ENCODE data around the gene C2orf76. TPM values are rescaled to one million over a fixed set of nuclear protein-coding genes. Genes with fewer than 3 reads are reported as not detected.

C2orf76 gene
- total and polyA plus RNA-seq, 12 donors = 2.2 to 47.4 (median 16.9) TPM

- H3K4me3 ChIP-seq = no peak overlapping the region
- H3K27me3 ChIP-seq = no peaks in the 10 kb centered on the region
- H3K27ac ChIP-seq = no peak overlapping the region
- no peak for TF ChIP-seq POLR2A (IDR thresholded peaks at IDR 0.05)
- TF ChIP-seq CTCF (IDR thresholded peaks at IDR 0.05) = no peak
- no peak for DNase-seq
- intact Hi-C loops (cut with DNase I) = no loop called here
- H3K4me1 ChIP-seq (replicated peaks in 1 of 2) = no peaks in the 10 kb centered on the region
- no peaks in the 10 kb centered on the region for H3K9me3 ChIP-seq (replicated peaks in 1 of 3)
- H3K36me3 ChIP-seq (replicated peaks in 1 of 2) = no peaks in the 10 kb centered on the region
- 91 to 95% (median 94%) methylated on average over 7 of the region's 7 CpGs for WGBS, 4 donors
Observed at GRCh38 chr2:119339562-119339923, 27.1 kb downstream of the C2orf76 start.

DNA sequence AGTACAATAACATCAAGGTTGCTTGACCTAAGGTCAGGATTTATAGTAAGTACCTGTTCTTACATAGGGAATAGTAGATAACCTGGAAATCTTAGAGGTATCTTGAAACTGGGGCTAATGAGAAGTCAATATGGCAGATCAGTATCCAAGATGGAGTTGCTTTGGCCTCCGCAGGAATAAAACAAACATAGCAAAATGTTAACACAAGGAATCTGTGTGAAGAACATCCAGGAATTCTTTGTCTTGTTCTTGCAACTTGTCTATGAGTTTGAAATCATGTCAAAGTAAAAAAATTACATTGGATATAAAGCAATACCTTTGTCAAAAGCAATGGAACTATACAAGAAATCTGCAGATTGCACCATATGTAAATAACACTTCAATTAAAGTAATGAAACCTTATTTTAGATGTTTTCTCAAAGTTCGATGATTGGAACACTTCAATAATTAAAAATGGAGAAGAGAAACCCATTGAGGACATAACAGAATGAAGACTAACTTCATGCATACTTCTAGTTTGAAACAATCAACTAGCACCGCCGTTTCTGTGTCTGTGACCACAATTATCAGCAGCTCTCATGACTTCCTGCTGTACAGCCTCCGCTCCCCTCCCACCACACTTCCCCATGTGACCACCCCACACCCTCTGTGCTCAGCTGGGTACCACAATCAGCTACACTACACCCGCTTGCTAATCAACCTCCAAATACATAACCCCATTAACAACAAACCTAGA, 27.6 kb downstream of the C2orf76 start:
- 76 to 87% (median 84%) methylated on average over 6 of the region's 6 CpGs for WGBS, 4 donors
- H3K36me3 ChIP-seq (replicated peaks in 1 of 2) = no peaks in the 10 kb centered on the region
- DNase-seq = peak in 1 of 7 donors; percentile 13
- H3K9me3 ChIP-seq (replicated peaks in 1 of 3) = no peaks in the 10 kb centered on the region
- no peak for TF ChIP-seq POLR2A (IDR thresholded peaks at IDR 0.05)
- no peak for TF ChIP-seq CTCF (IDR thresholded peaks at IDR 0.05)
- H3K4me3 ChIP-seq = no peak overlapping the region
- no peaks in the 10 kb centered on the region for H3K27me3 ChIP-seq
- no peak overlapping the region for H3K27ac ChIP-seq
- H3K4me1 ChIP-seq (replicated peaks in 1 of 2) = no peaks in the 10 kb centered on the region
- intact Hi-C loops (cut with DNase I) = no loop called here

GRCh38 chr2:119338272-119338671, 28.4 kb downstream of the C2orf76 start:
- Histone ChIP-seq H3K27ac (no peak overlapping the region), H3K4me3 (no peak overlapping the region), H3K27me3 (no peaks in the 10 kb centered on the region), H3K4me1 (replicated peaks in 1 of 2) (peaks cover 0 to under 1% of the 10 kb centered on the region in 2 donors), H3K36me3 (replicated peaks in 1 of 2) (no peaks in the 10 kb centered on the region), H3K9me3 (replicated peaks in 1 of 3) (no peaks in the 10 kb centered on the region)
- WGBS, 4 donors = 79 to 85% (median 84%) methylated on average over 2 of the region's 2 CpGs
- DNase-seq = no peak
- TF ChIP-seq POLR2A (IDR thresholded peaks at IDR 0.05) (no peak), CTCF (IDR thresholded peaks at IDR 0.05) (no peak)
- intact Hi-C loops (cut with DNase I) = no loop called here

DNA sequence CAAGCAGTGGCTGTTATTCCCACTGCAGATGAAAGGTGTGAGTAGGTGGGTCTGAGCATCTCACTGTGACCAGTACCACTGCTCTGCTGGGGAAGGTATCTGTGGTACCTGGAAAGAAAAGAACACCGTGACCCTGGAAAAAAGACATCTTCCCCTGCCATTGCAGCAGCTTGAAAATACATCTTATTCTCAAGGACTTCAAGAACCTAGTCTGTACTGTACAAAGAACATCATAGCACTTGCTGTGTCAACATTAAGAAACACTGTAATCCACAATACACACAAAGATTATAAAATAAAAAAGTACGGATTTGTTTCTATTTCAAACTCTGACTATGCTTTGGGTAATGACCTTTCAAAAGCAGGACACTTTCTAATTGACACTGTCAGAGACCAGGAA, 28.9 kb downstream of the C2orf76 start:
- H3K36me3 ChIP-seq (replicated peaks in 1 of 2) = no peaks in the 10 kb centered on the region
- intact Hi-C loops (cut with DNase I) = no loop called here
- DNase-seq = no peak
- TF ChIP-seq CTCF (IDR thresholded peaks at IDR 0.05) = no peak
- no peak for TF ChIP-seq POLR2A (IDR thresholded peaks at IDR 0.05)
- H3K27me3 ChIP-seq = no peaks in the 10 kb centered on the region
- peaks cover 0 to 3% of the 10 kb centered on the region in 2 donors for H3K4me1 ChIP-seq (replicated peaks in 1 of 2)
- H3K27ac ChIP-seq = no peak overlapping the region
- no peak overlapping the region for H3K4me3 ChIP-seq
- WGBS, 4 donors = 89 to 92% (median 90%) methylated on average over 2 of the region's 2 CpGs
- no peaks in the 10 kb centered on the region for H3K9me3 ChIP-seq (replicated peaks in 1 of 3)

Measured in adrenal gland (tissue), 12 donors.